Measurements from ENCODE around the gene LPP.
A peak's percentile ranks its signal among the peaks of the same experiment; 100 is the strongest.

Gene LPP

GRCh38 chr3:188196232-188196990, 42.5 kb downstream of the LPP start:
- DNase-seq (ENCODE audit: low read depth in 2 of 2): no peak

- no peak for DNase-seq (ENCODE audit: low read depth in 2 of 2)
These were observed 43.5 kb downstream of the LPP start for GRCh38 chr3:188197388-188197847.

DNA sequence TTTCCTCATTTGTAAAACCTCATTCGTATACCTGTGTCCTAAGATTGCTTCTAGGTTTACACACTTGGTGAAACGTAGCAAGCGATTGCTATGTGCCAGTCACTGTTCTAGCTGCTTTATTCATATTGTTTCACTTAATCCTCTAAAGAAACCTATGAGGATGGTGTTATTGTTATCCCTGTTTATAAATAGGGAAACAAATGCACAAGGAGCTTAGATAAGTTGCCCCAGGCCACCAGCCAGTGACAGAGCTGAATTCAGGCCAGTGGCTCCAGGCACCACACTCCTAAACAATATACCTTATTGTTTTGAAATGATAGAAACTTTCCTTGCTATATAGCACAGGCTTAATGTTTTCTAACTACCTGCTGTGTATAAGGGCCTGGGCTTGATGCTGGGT, 44.0 kb downstream of the LPP start:
- DNase-seq (ENCODE audit: low read depth in 2 of 2): no peak

GRCh38 chr3:188198760-188199327, 44.9 kb downstream of the LPP start:
- DNase-seq (ENCODE audit: low read depth in 2 of 2): no peak

- DNase-seq (ENCODE audit: low read depth in 2 of 2): no peak
These were observed 45.4 kb downstream of the LPP start for GRCh38 chr3:188199386-188199785.

DNA sequence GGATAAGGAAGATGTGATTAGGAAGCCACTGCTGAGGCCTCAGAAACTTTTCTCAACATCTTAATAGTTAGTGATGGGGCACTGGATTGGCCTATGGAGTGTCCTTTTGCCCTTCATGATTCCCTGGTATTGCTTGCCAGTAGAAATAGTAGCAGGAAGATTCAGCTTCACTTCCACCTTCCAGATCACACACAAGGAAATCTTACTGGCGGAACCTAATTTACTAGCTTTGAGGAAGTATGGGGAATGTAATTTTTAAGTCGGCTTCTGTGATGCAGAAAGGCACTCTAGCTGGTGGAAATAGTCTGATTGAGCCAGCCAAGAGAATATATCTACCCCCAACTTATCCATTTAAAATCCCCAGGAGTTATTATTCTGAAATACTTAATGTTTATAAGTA, 46.5 kb downstream of the LPP start:
- no peak for DNase-seq (ENCODE audit: low read depth in 2 of 2)

DNA sequence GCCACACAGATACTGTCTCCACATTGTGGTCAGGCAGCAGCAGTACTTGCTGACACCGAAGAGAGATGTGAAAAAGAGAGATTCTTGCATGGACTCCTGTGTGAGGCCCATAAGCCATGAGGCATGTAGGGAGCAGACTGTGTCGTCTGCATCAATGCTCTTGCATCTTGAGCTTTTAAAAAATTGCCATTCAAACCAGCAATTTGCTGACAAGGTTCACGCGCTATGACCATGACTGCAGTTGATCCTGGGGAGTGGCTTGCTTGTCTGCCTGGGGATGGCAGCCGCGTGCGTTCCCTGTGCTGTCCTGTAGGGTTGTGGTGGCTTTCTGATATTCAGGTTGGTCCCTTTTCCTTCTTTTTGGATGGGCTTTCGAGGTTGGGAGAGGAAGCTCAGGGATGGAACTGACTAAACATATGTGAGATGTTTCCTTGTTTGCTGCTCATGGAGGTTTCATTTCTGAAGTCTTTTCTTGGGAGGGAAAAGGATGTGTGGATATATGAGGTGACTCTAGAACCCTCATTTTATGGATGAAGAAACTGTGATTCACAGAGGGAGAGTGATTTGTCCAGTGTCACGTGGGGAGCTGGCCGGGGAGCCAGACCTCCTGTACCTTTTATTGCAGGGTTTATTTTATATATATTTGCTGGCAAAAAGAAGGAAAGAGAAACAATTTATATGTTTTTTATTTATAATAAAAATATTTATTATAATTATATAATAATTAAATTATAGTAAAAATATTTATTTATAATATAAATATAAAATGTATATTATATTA, 48.6 kb downstream of the LPP start:
- no peak for DNase-seq (ENCODE audit: low read depth in 2 of 2)

DNA sequence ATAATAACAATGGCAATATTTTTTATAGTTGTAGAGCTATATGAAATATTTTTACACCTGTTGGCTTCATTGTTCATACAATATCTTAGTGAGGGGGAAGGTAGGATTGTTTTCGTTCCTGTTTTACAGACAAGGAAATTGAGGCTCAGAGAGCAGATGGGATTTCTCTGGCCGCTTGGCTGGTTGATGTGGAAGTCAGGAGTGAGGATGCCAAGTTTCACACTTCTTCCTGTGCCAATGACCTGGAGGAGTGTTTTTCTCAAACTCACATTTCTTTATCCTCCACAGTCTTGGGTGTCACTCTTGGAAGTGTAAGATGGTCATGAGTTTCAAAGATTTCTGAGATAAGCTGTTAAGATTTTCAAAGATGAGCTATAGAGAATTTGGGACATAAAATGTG, 50.6 kb downstream of the LPP start:
- no peak for DNase-seq (ENCODE audit: low read depth in 2 of 2)

GRCh38 chr3:188205992-188206416, 52.0 kb downstream of the LPP start:
- no peak for DNase-seq (ENCODE audit: low read depth in 2 of 2)

DNA sequence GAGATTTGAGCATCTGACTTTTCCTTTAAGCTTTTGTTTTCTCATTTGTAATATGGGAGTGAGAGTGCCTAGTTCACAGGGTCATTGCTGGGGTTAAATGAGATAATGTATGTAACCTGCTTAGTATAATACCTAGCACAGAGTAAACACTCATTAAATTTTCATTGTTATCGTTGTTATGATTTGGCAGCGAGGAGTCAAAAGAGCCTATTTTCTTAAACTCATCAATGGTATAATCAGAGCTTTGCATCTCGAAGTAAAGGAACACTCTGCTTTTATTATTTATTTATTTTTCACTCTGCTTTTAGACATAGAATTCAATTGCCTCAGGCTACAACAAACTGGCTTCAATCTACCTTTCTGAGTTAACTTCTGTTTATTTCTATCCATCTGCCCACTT, 52.8 kb downstream of the LPP start:
- DNase-seq (ENCODE audit: low read depth in 2 of 2): no peak

DNA sequence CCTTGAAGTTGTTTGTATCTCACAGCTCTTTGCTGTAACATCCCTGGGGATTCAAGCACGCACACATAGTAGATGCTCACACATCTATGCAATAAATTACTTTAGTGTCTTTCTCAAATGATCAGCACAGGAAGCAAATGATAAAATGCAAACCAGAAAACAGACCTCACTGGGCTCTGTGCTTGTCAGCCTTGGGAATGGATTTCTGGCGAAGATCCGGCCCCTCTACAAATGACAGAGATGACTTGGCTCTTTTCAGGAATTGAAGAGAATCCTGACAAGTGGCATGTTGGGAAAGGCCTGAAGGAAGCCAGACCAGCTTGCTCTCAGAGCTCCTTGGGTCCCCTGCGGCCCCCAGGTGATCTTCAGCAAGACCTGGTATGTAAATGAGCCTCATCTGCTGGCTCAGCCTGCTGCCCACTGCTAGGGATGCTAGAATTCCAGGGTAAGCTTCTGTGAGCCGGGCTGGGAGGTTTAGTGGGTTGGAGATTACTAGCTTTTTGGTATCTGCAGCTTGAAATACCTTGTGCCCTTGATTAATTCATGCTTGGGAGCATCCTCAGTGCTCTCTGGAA, 54.1 kb downstream of the LPP start:
- DNase-seq (ENCODE audit: low read depth in 2 of 2): peak; percentile 72 to 73

GRCh38 chr3:188208516-188208981, 54.6 kb downstream of the LPP start:
- peak; percentile 48 to 62 for DNase-seq (ENCODE audit: low read depth in 2 of 2)

- DNase-seq (ENCODE audit: low read depth in 2 of 2): no peak
These were observed 55.1 kb downstream of the LPP start for GRCh38 chr3:188209034-188209433.

DNA sequence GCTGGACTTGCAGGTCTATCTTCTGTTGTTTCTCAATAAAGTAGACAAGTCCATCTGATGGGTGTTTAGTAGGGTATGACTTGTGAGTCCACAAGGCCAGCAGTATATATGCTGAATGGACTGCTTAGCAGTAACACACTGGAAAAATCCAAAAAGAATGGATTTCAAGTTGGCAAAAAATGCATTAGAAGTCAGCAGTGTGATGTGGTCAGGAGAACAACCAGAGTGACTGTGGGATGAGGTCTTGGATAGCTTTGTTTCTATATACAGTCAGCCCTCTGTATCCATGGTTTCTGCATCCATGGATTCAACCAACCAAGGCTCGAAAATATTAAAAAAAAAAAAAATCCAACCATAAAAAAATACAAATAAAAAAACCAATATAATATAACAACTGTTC, 55.8 kb downstream of the LPP start:
- no peak for DNase-seq (ENCODE audit: low read depth in 2 of 2)

- peak in 1 of 2 experiments; percentile 38 for DNase-seq (ENCODE audit: low read depth in 2 of 2)
These were observed 57.5 kb downstream of the LPP start for GRCh38 chr3:188211476-188211875.

- peak; percentile 92 to 93 for DNase-seq (ENCODE audit: low read depth in 2 of 2)
These were observed 58.5 kb downstream of the LPP start for GRCh38 chr3:188212308-188212969.

GRCh38 chr3:188214442-188214841, 60.5 kb downstream of the LPP start:
- no peak for DNase-seq (ENCODE audit: low read depth in 2 of 2)

DNA sequence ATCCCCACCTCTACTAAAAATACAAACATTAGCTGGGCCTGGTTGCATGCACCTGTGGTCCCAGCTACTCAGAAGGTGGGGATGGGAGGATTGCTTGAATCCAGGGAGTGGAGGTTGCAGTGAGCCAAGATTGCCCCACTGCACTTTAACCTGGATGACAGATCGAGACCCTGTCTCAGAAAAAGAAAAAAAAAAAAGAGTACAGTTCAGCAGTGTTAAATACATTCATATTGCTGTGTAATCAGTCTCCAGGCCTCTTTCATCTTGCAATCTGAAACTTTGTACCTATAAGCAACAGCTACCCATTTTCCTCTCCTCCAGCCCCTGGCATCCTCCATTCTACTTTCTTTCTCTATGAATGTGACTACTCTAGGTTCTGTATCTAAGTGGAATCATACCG, 61.2 kb downstream of the LPP start:
- DNase-seq (ENCODE audit: low read depth in 2 of 2): no peak

DNA sequence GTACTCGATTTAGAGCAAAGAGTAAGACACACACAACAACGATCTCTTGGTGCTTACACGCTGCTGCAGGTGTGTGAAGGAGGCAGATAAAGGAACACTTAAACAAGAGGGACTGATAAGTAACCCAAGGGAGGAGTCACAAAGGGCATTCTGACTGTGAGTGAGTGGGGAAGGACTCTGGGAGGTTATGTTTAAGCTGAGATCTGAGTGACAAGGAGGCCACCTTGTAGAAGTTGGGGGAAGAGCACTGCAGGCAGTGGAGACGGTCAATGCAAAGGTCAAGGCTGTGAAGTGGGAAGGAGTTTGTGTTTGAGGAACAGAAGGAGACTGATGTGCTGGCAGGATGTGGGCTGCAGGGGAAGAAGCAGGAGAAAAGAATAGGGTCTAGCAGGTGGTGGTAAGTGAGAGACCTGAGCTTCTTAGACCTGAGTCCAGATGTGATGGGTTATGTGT, 63.1 kb downstream of the LPP start:
- DNase-seq (ENCODE audit: low read depth in 2 of 2): no peak

DNA sequence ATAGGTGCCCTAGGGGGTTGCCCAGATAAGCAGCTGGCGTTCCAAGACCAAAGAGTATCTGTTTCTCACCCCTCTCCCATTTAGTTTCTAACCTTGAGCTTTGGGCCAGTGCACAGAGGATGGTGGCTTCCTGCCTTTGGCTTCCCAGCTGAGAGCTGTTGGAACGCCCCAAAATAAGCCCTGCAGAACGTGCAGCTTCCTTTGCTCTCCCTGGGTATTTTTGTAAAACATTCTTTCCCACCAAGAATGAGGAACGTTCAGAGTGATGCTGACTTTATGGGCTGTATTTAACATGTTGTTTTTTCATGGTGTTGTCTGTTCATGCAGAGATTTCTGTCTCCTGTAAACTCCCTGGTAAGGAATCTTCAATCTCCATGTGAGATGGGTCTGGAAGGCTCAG, 63.8 kb downstream of the LPP start:
- no peak for DNase-seq (ENCODE audit: low read depth in 2 of 2)

GRCh38 chr3:188218603-188219002, 64.6 kb downstream of the LPP start:
- DNase-seq (ENCODE audit: low read depth in 2 of 2): no peak

- no peak for DNase-seq (ENCODE audit: low read depth in 2 of 2)
These were observed 65.2 kb downstream of the LPP start for GRCh38 chr3:188219147-188219546.
